GM19467 (cell line): Measurements from ENCODE around the gene LUZP2.
"Not testable (repeated sequence)": the region's sequence is repeated elsewhere in the genome, so short reads cannot be mapped to it uniquely, and the experiment has no call there.

Experiments
- ATAC-seq: cut with Tn5 transposase; IDR thresholded peaks from one replicate; pipeline ENCODE4 v1.9.1; 2021; ENCODE audit warnings: mild to moderate bottlenecking, moderate library complexity; ENCODE audit not compliant: unreplicated experiment

The LUZP2 gene

DNA sequence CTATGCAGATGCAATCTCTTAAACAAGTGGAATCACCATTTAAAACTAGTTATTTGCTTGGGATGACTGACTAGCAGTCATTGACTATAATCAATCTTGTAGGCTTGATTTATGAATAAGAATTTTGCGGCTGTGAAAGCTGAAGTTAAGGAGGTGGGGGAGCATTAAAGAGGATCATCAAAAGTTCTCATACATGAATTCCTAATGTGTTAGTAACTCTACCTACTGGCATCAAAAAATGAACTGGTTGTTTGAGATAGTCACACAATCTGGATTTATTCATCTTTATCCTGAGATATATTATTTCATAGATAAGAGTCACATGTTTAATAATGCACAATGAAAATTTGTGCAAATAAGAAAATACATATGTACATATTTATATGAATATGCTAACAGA lies 393.6 kb downstream of the LUZP2 start:
- ATAC-seq: no peak

GRCh38 chr11:24891845-24892492 lies 395.1 kb downstream of the LUZP2 start:
- ATAC-seq: not testable (repeated sequence)

GRCh38 chr11:24896118-24896835 lies 399.4 kb downstream of the LUZP2 start:
- no peak for ATAC-seq

- no peak for ATAC-seq
Observed at GRCh38 chr11:24900514-24900913, 403.7 kb downstream of the LUZP2 start.

GRCh38 chr11:24900960-24901549 lies 404.2 kb downstream of the LUZP2 start:
- ATAC-seq: no peak

GRCh38 chr11:24903555-24903954 lies 406.7 kb downstream of the LUZP2 start:
- ATAC-seq: no peak

GRCh38 chr11:24925091-24925490 lies 428.2 kb downstream of the LUZP2 start:
- ATAC-seq: no peak

DNA sequence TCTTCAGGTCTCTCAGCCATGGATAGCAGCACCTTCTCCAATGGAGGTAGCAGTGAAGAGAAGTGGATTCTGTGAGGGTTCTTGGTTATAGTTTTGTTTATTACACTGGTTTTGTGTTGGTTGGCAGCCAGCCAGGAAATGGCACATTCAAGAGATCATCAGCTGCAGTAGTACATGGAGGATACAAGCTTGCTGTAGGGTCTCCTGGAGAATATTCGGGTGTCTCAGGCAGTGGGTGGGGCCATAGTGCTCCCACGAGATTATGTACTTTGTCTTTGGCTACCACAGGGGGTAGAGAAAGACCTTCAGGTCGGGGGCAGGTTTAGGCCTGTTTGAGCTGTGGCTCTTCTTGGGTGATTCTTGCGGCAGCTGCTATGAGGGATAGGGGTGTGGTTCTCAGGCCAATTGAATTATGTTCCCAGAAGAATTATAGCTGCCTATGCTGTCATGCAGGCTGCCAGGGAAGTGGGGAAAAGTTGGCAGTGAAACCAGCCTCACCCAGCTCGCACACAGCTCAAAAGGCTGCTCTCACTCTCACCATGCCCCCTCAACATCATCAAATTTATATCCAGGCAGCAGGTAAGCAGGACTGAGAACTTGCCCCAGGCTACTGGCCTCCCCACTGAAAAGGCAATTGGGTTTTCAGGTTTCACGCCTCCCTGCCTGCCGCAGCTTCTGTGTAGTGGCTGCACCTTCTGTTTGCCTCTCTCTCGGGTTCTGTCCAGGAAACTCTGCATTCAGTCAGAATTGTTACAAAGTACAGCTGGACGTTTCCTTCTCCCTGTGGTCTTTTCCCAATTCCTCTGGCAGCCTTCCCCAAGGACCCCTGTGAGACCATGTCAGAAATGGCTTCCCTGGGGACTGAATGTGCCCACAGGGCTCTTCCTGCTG lies 435.5 kb downstream of the LUZP2 start:
- ATAC-seq: no peak

DNA sequence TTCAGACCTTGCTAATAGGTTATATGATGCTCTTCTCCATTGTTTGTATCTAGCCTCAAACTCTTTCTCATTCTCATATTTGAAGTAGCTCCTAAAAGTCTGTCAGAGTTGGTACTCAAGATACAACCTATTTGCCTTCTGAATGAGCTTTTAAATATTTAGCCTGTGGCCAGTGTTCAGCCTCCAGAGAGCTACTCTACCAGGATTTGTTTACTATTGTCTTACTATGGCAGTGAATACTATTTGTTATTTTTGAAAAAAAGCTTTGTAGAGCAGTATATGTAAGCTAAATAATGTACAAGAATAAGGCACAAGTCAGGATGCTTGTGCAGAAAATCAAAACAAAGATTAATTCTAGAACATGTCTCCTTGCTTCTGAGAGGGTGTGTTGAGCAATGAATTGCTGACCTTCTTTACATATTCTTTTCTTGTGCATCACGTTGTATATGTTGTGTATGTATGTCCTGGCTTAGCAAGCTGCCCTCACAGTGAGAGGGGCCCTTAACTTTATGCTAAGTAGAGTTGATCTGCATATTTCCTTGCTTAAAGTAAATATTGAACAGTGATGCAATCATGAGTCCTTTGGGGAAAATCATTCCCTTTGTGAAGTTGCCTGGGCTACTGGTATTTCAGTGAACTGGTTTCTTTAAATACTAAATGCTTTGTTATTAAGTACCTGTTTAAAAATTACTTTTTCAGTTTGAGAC lies 438.0 kb downstream of the LUZP2 start:
- no peak for ATAC-seq

GRCh38 chr11:24944891-24945290 lies 448.0 kb downstream of the LUZP2 start:
- ATAC-seq: no peak

DNA sequence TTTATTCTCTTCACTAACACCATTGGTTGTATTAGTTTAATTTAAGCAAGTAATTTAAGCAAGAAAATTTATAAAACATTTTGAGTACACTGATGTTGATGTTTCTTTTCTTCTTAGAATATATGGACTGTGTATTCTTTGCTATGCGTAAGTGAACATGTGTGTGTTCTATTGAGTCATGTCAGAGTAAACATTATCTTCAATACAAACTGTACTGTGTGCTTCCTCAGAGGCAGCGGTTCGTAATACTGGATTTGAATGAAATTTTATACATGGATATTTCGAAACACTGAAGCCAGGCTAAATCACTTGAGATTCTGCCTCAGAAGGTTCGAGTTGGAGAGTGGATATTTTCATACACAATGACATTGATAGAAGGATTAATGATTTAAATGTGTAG lies 452.6 kb downstream of the LUZP2 start:
- ATAC-seq: no peak

- no peak for ATAC-seq
Observed at GRCh38 chr11:24963852-24964251, 467.0 kb downstream of the LUZP2 start.

DNA sequence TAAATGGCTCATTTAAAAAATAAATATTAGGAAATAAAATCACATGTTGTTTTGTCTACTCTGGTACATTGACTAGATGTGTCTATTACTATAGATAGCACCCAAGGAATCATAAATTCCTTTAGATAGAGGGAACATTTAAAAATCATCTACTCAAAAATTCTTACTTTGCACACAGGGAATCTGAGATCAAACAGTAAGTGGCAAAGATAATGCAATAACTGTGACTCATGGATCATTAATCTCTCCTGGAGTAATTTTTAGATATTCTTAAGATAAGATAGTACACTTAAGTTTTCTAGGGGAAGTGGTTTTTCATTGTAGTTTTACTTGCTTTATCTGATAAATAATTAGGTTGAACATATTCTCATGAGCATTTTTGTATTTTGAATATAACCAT lies 468.9 kb downstream of the LUZP2 start:
- no peak for ATAC-seq

- not testable (repeated sequence) for ATAC-seq
Observed at GRCh38 chr11:24993903-24994302, 497.1 kb downstream of the LUZP2 start.

DNA sequence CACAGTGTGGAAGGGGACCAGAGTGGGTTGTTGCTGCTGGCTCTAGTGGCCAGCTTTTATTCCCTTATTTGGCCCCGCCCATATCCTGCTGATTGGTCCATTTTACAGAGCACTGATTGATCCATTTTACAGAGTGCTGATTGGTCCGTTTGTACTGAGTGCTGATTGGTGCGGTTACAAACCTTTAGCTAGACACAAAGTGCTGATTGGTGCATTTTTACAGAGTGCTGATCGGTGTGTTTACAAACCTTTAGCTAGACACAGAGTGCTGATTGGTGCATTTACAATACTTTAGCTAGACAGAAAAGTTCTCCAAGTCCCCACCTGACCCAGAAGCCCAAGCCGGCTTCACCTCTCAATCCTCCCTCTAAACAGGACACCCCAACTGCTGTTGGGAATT lies 503.1 kb downstream of the LUZP2 start:
- not testable (repeated sequence) for ATAC-seq

GRCh38 chr11:25037431-25037830 lies 540.6 kb downstream of the LUZP2 start:
- ATAC-seq: no peak

DNA sequence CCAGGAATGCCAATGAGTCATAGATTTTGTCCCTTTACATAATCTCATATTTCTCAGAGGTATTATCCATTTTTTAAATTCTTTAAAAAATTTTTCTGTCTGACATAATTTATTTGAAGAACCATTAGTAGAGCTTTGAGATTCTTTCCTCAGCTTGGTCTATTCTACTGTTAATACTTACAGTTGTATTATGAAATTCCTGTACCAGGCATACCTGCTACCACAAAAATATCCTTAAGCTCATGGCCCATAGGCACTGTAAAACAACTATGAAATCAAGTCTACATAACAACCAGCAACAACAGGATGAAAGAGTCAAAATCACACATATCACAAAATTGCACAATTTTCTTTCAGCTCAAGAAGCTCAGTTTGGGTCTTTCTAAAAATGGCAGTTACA lies 541.3 kb downstream of the LUZP2 start:
- no peak for ATAC-seq

DNA sequence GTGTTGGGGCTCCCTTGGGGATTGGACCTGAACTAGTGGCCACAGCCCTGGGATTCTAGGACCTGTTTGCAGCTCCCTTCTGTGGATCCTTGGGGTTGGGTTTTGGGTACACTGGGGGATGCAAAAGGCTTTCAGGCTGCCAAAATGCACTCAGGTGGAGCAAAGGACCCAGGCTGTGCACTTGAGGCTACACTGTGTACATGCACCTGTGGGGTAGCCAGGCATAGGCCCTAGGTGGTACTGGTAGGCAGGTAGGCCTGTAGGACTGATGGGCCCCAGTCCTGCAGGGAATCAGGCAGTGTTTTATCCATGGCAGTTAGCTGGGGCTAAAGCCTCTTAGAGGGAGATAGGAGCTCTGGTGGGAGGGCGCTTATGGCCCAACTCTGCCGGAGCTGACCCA lies 542.3 kb downstream of the LUZP2 start:
- no peak for ATAC-seq

DNA sequence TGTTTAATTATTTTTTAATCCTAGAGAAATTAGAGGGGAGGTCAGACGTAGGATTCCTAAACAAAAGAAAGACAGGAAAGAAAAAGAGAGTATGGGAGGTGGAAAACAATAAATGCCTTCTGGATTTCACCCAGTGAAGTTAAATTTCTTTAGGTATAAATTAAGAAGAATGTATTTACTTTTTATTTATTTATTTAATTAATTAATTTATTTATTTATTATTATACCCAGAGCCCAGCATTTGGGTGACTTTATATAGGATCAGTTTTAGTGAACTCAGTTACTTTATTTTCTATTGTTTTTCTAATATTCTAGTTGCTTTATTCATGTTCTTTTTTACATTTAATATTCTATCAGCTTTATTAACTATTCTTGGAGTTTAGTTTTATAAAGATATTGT lies 551.8 kb downstream of the LUZP2 start:
- ATAC-seq: no peak

DNA sequence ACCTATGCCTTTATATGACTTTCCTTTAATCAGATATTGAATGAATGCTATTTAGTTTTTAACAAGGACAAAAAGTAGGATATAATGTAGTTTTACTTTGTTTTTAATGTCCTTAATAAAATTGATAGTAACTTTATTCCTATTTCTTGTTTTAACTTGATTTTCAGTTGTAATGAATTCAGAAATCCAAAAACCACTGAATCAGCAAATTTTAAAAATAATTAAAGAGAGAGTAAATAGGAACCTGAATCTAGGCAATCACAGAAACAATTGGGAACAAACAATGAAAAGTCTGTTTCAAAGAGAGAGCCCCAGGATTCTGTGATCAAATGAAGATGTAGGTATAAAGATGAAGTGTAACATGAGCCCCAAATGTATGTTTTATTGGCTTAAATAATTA lies 556.0 kb downstream of the LUZP2 start:
- ATAC-seq: no peak

DNA sequence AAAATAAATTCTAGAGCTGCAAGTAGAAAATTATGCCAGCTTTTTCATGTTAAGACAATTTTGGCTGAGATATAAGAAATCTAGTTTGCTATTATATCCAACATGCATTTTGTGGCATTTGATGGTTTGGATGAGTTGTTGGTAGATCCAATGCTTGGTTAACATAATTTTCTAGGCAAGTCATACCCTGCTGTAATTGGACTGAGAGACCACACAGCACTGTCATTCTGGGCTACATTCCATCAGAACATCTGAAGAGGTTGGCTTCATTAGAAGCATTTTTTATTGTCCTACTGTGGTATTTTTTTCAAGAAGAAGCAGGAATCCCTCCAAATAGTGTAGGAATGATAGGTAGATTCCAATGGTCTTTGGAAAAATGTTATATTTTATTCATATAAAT lies 561.0 kb downstream of the LUZP2 start:
- ATAC-seq: no peak
